Sigmoid colon (tissue), 4 donors: ENCODE measurements around the gene SEC14L1.

Experiments used
- EP300 ChIP-seq, 4 donors: sonication (generic); formaldehyde crosslinking; IDR thresholded peaks; one replicate each; pipeline ENCODE4 v1.6.1; 2017; ENCODE audit warnings: antibody characterized with exemption in 4 of 4
- POLR2A ChIP-seq, 2 donors: fragments of 450-650 bp; IDR thresholded peaks; one replicate each; pipeline ENCODE4 v1.6.1; 2016; ENCODE audit warnings: antibody characterized with exemption in 2 of 2, mild to moderate bottlenecking in 2 of 2, moderate library complexity in 2 of 2
- TF ChIP-seq, protein P1 (sequence below), 4 experiments: fragments of 450-650 bp in 3 of 4; fragments of 200-600 bp in 1 of 4; IDR thresholded peaks; one replicate each; pipeline ENCODE4 v1.5.1; 2016 to 2019; ENCODE audit warnings: antibody characterized with exemption in 4 of 4, mild to moderate bottlenecking in 3 of 4, moderate library complexity in 2 of 4

GRCh38 chr17:77218902-77219301, 78.1 kb downstream of the SEC14L1 start:
- TF ChIP-seq EP300 (IDR thresholded peaks at IDR 0.05) (no peak), POLR2A (IDR thresholded peaks at IDR 0.05) (no peak)
- TF ChIP-seq, protein P1, sequence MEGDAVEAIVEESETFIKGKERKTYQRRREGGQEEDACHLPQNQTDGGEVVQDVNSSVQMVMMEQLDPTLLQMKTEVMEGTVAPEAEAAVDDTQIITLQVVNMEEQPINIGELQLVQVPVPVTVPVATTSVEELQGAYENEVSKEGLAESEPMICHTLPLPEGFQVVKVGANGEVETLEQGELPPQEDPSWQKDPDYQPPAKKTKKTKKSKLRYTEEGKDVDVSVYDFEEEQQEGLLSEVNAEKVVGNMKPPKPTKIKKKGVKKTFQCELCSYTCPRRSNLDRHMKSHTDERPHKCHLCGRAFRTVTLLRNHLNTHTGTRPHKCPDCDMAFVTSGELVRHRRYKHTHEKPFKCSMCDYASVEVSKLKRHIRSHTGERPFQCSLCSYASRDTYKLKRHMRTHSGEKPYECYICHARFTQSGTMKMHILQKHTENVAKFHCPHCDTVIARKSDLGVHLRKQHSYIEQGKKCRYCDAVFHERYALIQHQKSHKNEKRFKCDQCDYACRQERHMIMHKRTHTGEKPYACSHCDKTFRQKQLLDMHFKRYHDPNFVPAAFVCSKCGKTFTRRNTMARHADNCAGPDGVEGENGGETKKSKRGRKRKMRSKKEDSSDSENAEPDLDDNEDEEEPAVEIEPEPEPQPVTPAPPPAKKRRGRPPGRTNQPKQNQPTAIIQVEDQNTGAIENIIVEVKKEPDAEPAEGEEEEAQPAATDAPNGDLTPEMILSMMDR (IDR thresholded peaks at IDR 0.05), result no peak
